Measurements from ENCODE around the gene WNK2. TPM values are rescaled to one million over a fixed set of nuclear protein-coding genes. Genes with fewer than 3 reads are reported as not detected.
"Not testable (repeated sequence)": the region's sequence is repeated elsewhere in the genome, so short reads cannot be mapped to it uniquely, and the experiment has no call there.

The WNK2 gene
- not detected for total RNA-seq
- 0.08 to 0.70 reads per million in 2 donors for total RNA-seq

DNA sequence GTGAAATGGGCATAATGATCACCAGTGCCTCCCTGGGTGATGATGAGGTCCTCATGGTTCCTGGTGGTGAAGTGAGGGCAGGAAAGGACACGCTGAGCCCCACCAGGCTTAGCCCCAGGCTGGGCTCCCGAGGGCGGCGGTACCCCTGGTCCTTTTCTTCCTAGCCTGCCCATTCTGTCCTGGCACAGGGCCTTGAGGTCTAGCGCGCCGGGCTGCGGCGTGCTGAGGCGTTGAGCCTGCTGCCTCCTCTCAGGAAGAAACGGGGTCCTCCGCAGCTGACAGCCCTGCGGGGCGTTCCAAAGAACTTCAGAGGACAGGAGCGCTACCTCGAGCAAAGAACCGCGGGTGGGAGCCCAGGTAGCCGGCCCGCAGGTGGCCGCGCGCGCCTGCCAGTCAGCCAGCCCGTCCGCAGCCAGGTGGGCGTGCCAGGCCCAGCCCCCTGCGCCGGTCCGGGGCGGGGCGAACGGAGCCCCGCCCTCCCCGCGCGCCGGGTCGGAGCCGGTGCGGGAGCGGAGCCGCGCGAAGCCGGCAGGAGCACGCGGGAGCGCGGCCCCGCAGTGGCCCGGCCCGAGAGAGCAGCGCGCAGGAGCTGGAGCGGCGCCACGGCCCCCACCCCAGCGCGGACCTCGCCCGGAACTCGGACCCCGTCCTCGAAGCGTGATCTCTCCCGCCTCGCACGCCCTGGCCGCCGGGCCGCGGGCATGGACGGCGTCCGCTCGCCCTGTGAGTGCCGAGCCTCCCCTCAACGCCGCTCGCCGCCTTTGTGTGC, at the start of gene WNK2:
Gene WNK2 (plus strand): TSS at position 477 of the 769 bp plus-strand sequence. CDS start 791 bp downstream, outside the sequence.
- no peak within 1 kb of the TSS for H3K27ac Mint-ChIP-seq

GRCh38 chr9:93134740-93135444, 49.0 kb upstream of the WNK2 start:
- Mint-ChIP-seq H3K4me1 (peaks cover 48% of the 10 kb centered on the region), H3K4me3 (peak overlapping the region; percentile 91), H3K36me3 (ENCODE audit: low read depth) (no peaks in the 10 kb centered on the region), H3K27ac (peak overlapping the region; percentile 98), H3K27me3 (no peaks in the 10 kb centered on the region)
- DNase-seq (no peak), ATAC-seq (no peak)
- H3K9me3 ChIP-seq (ENCODE audit: control insufficient read depth, low read length, poor library complexity, severe bottlenecking), result no peaks in the 10 kb centered on the region

More for the DNA sequence above, at the start of gene WNK2:
- Mint-ChIP-seq H3K27me3 (peaks cover 57% of the 10 kb centered on the region), H3K36me3 (ENCODE audit: low read depth) (peaks cover 6% of the 10 kb centered on the region), H3K4me3 (peak within 1 kb of the TSS; percentile 82), H3K4me1 (peaks cover 5% of the 10 kb centered on the region)
- ATAC-seq, result peak; percentile 84
- DNase-seq, result peak; percentile 25 to 53 (median 40)
- H3K9me3 ChIP-seq (ENCODE audit: control insufficient read depth, low read length, poor library complexity, severe bottlenecking), result peaks cover 3% of the 10 kb centered on the region

- no peak for ATAC-seq
- H3K36me3 Mint-ChIP-seq (ENCODE audit: low read depth), result no peaks in the 10 kb centered on the region
- peak overlapping the region; percentile 98 for H3K27ac Mint-ChIP-seq
- peak overlapping the region; percentile 39 for H3K4me3 Mint-ChIP-seq
- peaks cover 39% of the 10 kb centered on the region for H3K4me1 Mint-ChIP-seq
- no peaks in the 10 kb centered on the region for H3K27me3 Mint-ChIP-seq
- DNase-seq, result no peak
- H3K9me3 ChIP-seq (ENCODE audit: control insufficient read depth, low read length, poor library complexity, severe bottlenecking), result no peaks in the 10 kb centered on the region
Observed at GRCh38 chr9:93136011-93136440, 47.9 kb upstream of the WNK2 start.

DNA sequence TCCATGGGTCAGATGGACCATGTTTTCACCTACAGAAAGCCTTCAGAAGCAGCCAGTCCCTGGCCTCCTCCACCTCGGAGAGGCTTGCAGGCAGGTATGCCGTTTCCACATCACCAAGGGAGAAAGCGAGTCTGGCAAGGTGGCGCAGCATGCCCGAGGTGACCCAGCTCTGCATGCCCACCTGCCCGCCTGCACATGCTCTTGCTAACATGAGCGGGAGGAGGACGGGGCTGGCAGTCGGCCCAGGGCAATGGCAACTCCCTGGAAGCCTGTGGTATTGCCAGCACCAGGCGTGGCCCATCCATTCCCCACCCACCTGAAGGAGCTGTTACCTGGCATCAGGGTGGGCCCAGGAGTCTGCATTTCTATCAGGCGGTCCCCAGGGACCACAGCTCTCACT, 46.6 kb upstream of the WNK2 start:
- no peaks in the 10 kb centered on the region for H3K36me3 Mint-ChIP-seq (ENCODE audit: low read depth)
- H3K4me1 Mint-ChIP-seq, result peaks cover 28% of the 10 kb centered on the region
- H3K27me3 Mint-ChIP-seq, result no peaks in the 10 kb centered on the region
- H3K4me3 Mint-ChIP-seq, result no peak overlapping the region
- H3K27ac Mint-ChIP-seq, result peak overlapping the region; percentile 98
- no peaks in the 10 kb centered on the region for H3K9me3 ChIP-seq (ENCODE audit: control insufficient read depth, low read length, poor library complexity, severe bottlenecking)
- ATAC-seq, result no peak
- no peak for DNase-seq

- peak overlapping the region; percentile 98 for H3K27ac Mint-ChIP-seq
- DNase-seq, result no peak
- no peaks in the 10 kb centered on the region for H3K9me3 ChIP-seq (ENCODE audit: control insufficient read depth, low read length, poor library complexity, severe bottlenecking)
- H3K36me3 Mint-ChIP-seq (ENCODE audit: low read depth), result no peaks in the 10 kb centered on the region
- ATAC-seq, result no peak
- peaks cover 24% of the 10 kb centered on the region for H3K4me1 Mint-ChIP-seq
- no peaks in the 10 kb centered on the region for H3K27me3 Mint-ChIP-seq
- H3K4me3 Mint-ChIP-seq, result no peak overlapping the region
Observed at GRCh38 chr9:93138171-93138764, 45.7 kb upstream of the WNK2 start.

GRCh38 chr9:93139365-93140182, 44.4 kb upstream of the WNK2 start:
- H3K27ac Mint-ChIP-seq, result peak overlapping the region; percentile 98
- H3K9me3 ChIP-seq (ENCODE audit: control insufficient read depth, low read length, poor library complexity, severe bottlenecking), result no peaks in the 10 kb centered on the region
- H3K4me3 Mint-ChIP-seq, result no peak overlapping the region
- DNase-seq (no peak), ATAC-seq (no peak)
- H3K4me1 Mint-ChIP-seq, result peaks cover 31% of the 10 kb centered on the region
- no peaks in the 10 kb centered on the region for H3K27me3 Mint-ChIP-seq
- no peaks in the 10 kb centered on the region for H3K36me3 Mint-ChIP-seq (ENCODE audit: low read depth)

GRCh38 chr9:93141771-93142483, 42.0 kb upstream of the WNK2 start:
- ATAC-seq (no peak), DNase-seq (no peak)
- H3K27me3 Mint-ChIP-seq, result no peaks in the 10 kb centered on the region
- H3K36me3 Mint-ChIP-seq (ENCODE audit: low read depth), result no peaks in the 10 kb centered on the region
- peak overlapping the region; percentile 98 for H3K27ac Mint-ChIP-seq
- peaks cover 30% of the 10 kb centered on the region for H3K4me1 Mint-ChIP-seq
- H3K4me3 Mint-ChIP-seq, result no peak overlapping the region
- H3K9me3 ChIP-seq (ENCODE audit: control insufficient read depth, low read length, poor library complexity, severe bottlenecking), result no peaks in the 10 kb centered on the region

GRCh38 chr9:93143830-93144530, 40.0 kb upstream of the WNK2 start:
- Mint-ChIP-seq H3K27me3 (no peaks in the 10 kb centered on the region), H3K4me3 (peak overlapping the region; percentile 78), H3K4me1 (peaks cover 21% of the 10 kb centered on the region), H3K27ac (peak overlapping the region; percentile 98), H3K36me3 (ENCODE audit: low read depth) (no peaks in the 10 kb centered on the region)
- no peaks in the 10 kb centered on the region for H3K9me3 ChIP-seq (ENCODE audit: control insufficient read depth, low read length, poor library complexity, severe bottlenecking)
- DNase-seq, result peak; percentile 41 to 60 (median 60)
- peak; percentile 97 for ATAC-seq

DNA sequence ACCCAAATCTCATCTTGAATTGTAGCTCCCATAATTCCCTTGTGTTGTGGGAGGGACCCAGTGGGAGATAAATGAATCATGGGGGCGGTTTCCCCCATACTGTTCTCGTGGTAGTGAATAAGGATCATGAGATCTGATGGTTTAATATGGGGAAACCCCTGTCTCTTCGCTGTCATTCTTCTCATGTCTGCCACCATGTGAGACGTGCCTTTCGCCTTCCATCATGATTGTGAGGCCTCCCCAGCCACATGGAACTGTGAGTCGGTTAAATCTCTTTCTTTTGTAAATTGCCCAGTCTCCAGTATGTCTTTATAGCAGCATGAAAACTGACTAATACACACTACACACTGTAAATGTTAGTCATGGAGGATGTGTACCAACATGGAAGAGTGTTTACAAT, 37.2 kb upstream of the WNK2 start:
- H3K4me1 Mint-ChIP-seq, result peaks cover 33% of the 10 kb centered on the region
- ATAC-seq; DNase-seq; H3K4me3 Mint-ChIP-seq; H3K27me3 Mint-ChIP-seq; H3K36me3 Mint-ChIP-seq (ENCODE audit: low read depth); H3K27ac Mint-ChIP-seq; H3K9me3 ChIP-seq (ENCODE audit: control insufficient read depth, low read length, poor library complexity, severe bottlenecking): not testable (repeated sequence)

DNA sequence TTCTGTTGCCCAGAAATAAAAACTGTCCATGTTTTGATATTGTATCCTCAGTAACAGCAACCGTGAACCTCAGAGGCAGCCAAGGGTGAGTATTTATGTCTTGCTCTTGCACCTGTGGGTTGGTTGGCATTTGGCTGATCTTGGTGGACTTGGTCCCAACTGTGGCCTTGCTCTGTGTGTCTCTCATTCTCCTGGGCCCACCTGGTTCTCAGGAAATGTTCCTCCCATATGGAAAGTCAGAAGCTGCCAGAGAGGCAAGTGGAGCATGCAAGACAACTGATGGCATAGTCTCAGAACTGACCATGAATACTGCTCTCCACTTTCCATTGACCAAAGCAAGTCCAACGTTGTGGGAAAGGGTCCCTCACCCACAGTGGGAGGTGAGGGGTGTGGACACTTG, 36.3 kb upstream of the WNK2 start:
- ATAC-seq, result no peak
- no peak overlapping the region for H3K4me3 Mint-ChIP-seq
- H3K27me3 Mint-ChIP-seq, result no peaks in the 10 kb centered on the region
- no peak overlapping the region for H3K27ac Mint-ChIP-seq
- peaks cover 30% of the 10 kb centered on the region for H3K4me1 Mint-ChIP-seq
- no peak for DNase-seq
- no peaks in the 10 kb centered on the region for H3K36me3 Mint-ChIP-seq (ENCODE audit: low read depth)
- H3K9me3 ChIP-seq (ENCODE audit: control insufficient read depth, low read length, poor library complexity, severe bottlenecking), result no peaks in the 10 kb centered on the region

- ATAC-seq (no peak), DNase-seq (no peak)
- peaks cover 23% of the 10 kb centered on the region for H3K4me1 Mint-ChIP-seq
Observed at GRCh38 chr9:93148721-93149120, 35.2 kb upstream of the WNK2 start.

DNA sequence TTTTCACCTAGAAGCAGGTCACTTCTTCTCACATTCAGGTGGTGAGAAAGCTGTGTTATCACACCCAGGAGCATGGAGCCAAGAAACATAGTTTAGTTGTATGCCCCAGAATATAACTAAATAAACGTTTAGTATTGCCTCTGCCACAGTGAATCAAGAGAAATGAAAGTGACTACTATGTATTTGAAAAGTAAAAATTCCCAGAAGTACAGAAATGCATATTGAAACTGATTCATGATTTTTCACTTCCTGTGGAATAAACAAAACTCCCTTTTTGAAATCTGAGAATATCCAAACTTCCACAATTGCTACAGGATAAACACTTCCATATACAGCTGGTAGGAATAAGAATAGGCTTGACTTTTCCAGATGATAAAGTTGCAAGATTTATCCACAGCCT, 34.6 kb upstream of the WNK2 start:
- no peak for ATAC-seq
- H3K27ac Mint-ChIP-seq, result no peak overlapping the region

More at GRCh38 chr9:93148721-93149120, 35.2 kb upstream of the WNK2 start:
- Mint-ChIP-seq H3K27me3 (no peaks in the 10 kb centered on the region), H3K4me3 (no peak overlapping the region), H3K27ac (no peak overlapping the region), H3K36me3 (ENCODE audit: low read depth) (no peaks in the 10 kb centered on the region)
- H3K9me3 ChIP-seq (ENCODE audit: control insufficient read depth, low read length, poor library complexity, severe bottlenecking), result no peaks in the 10 kb centered on the region

More for the DNA sequence above, 34.6 kb upstream of the WNK2 start:
- Mint-ChIP-seq H3K4me1 (peaks cover 17% of the 10 kb centered on the region), H3K27me3 (no peaks in the 10 kb centered on the region), H3K4me3 (no peak overlapping the region), H3K36me3 (ENCODE audit: low read depth) (no peaks in the 10 kb centered on the region)
- no peak for DNase-seq
- H3K9me3 ChIP-seq (ENCODE audit: control insufficient read depth, low read length, poor library complexity, severe bottlenecking), result no peaks in the 10 kb centered on the region
